ENCODE measurements around the gene GAREM1.

GAREM1 gene

GRCh38 chr18:32455361-32455760 lies 15.3 kb downstream of the GAREM1 start:
- DNase-seq: no peak

GRCh38 chr18:32454593-32454992 lies 16.1 kb downstream of the GAREM1 start:
- no peak for DNase-seq

- no peak for DNase-seq
Observed at GRCh38 chr18:32450874-32451273, 19.8 kb downstream of the GAREM1 start.

- DNase-seq: no peak
Observed at GRCh38 chr18:32450026-32450691, 20.5 kb downstream of the GAREM1 start.

GRCh38 chr18:32446780-32447179 lies 23.9 kb downstream of the GAREM1 start:
- DNase-seq: no peak

- DNase-seq: no peak
Observed at GRCh38 chr18:32445846-32446245, 24.8 kb downstream of the GAREM1 start.

- no peak for DNase-seq
Observed at GRCh38 chr18:32443706-32444215, 26.9 kb downstream of the GAREM1 start.

GRCh38 chr18:32443033-32443705 lies 27.5 kb downstream of the GAREM1 start:
- no peak for DNase-seq

- no peak for DNase-seq
Observed at GRCh38 chr18:32442575-32442974, 28.1 kb downstream of the GAREM1 start.

- no peak for DNase-seq
Observed at GRCh38 chr18:32441533-32441932, 29.1 kb downstream of the GAREM1 start.

- DNase-seq: no peak
Observed at GRCh38 chr18:32440518-32440917, 30.2 kb downstream of the GAREM1 start.

GRCh38 chr18:32439802-32440201 lies 30.9 kb downstream of the GAREM1 start:
- DNase-seq: no peak

GRCh38 chr18:32439241-32439640 lies 31.4 kb downstream of the GAREM1 start:
- DNase-seq: no peak

GRCh38 chr18:32438173-32438572 lies 32.5 kb downstream of the GAREM1 start:
- no peak for DNase-seq

- DNase-seq: no peak
Observed at GRCh38 chr18:32437100-32437834, 33.4 kb downstream of the GAREM1 start.

GRCh38 chr18:32435631-32436500 lies 34.8 kb downstream of the GAREM1 start:
- no peak for DNase-seq

GRCh38 chr18:32431753-32432152 lies 38.9 kb downstream of the GAREM1 start:
- DNase-seq: no peak

- no peak for DNase-seq
Observed at GRCh38 chr18:32429402-32429801, 41.3 kb downstream of the GAREM1 start.

GRCh38 chr18:32427084-32427900 lies 43.4 kb downstream of the GAREM1 start:
- DNase-seq: no peak

- no peak for DNase-seq
Observed at GRCh38 chr18:32425466-32425865, 45.2 kb downstream of the GAREM1 start.

GRCh38 chr18:32424696-32425095 lies 46.0 kb downstream of the GAREM1 start:
- no peak for DNase-seq

Data from activated gamma-delta T cell treated with Interleukin-2 at 50 U/mL for 16 hours (primary cell).